HG02852 (cell line): ENCODE results near the gene BCL2.
A peak's percentile ranks its signal among the peaks of the same experiment; 100 is the strongest.

ENCODE experiments used
- ATAC-seq: cut with Tn5 transposase; IDR thresholded peaks from one replicate; pipeline ENCODE4 v1.9.1; 2021; ENCODE audit warnings: mild to moderate bottlenecking, moderate library complexity; ENCODE audit not compliant: unreplicated experiment

BCL2 gene

DNA sequence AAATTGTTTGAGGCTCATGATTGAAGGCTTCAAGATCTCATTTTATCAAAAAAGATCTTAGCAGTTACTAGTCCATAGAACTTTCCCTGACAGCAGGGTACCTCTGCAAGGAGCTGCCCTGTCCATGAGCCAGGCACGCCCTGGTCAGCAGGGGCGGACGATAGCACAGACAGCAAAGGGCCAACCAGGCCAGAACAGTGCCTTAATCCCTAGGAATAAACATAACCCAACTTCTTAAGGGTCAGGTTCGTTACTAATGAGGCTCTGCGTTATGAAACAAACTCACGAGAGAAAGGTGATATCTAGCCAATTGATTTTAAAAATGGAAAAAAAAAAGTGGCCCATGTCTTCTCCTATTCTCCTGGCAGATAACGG, 59.2 kb downstream of the BCL2 start:
- ATAC-seq, result no peak

DNA sequence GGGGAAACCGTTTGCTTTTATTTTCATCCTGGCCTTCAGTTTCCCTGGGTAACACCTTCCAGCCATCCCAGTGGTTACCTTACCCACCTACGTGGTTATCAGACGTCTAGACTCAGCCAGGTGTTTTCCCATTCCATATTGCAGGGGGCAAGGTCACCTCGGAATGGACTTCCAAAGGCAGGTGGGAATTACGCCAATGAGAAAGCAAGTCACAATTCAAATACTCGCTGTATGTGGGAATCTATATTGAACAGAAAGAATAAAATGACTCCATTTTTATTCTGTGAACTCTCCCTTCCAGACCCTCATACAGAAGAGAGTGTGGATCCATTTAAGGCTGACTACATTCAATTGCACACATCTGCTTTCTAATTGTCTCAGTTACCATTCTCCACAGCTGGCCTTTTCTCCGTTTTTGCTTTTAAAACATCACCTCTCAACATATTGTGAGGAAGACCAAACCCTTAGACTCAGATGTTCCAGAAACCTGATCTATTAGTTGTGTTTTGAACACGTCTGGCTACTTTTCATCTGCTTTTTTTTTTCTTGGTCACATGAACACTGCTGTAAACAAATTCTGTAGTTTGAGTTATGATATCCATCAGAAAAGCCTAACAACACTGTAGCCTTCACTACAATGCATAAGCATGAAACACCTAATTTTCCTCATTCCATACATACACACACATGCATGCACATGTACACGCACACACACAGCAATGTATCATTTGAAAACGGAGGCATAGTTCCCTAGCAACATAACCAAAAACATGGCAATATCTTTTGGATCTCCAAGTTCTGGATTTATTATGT, 59.8 kb downstream of the BCL2 start:
- ATAC-seq, result no peak

DNA sequence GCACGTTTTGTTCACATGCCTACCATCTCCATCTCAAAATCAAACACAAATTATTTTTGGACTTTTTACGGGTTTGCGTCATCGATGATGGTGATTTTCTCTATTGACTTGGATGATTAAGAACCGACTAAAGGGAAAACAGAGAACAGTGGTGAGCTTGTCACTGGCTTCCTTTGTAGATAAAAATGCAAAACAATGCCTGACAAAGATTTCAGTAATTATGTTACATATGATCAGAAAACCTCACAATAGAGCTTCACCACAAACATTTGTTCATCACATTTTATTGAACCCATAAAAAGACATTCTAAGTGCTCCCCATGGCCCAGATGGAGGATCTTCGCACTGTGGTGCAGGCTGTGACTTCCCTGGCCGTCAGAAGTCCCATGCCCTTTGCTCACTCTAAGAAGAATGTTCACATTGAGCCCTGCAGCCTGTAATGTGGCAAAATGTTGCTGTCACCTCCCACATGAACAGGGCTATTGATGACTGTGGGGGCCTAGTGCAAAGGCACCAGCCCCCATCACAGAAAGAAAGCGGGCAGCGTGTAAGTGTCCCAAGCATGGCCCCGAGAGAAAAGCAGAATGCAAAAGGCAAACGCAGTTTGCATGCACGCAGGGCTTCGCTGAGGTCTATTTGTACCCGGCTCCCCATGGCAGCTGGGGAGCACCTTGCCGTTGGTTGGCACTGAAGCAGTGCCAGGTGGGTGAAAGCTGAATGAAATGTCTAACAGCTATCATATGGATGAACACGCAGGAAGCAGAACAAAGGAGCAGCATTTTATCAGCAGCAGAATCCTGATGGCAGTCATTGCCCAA, 60.6 kb downstream of the BCL2 start:
- ATAC-seq, result no peak

DNA sequence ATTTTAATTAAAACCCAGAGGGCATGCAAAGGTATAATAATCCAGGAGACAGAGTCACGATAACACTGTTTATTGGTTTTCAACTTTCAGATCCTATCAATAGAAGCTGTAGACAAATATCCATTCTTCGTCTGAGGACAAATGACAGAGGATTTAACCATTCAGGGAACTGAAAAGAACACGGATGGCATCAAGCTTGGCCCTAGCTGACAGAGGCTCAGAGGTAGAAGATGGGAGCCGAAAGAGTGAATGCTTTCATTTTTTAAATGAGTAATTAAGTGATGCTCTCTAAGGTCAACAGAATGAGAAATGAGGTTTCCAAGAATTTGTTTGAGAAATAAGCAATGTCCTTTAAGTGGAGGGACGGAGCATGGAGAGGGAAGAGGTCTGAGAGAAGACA, 62.1 kb downstream of the BCL2 start:
- no peak for ATAC-seq

DNA sequence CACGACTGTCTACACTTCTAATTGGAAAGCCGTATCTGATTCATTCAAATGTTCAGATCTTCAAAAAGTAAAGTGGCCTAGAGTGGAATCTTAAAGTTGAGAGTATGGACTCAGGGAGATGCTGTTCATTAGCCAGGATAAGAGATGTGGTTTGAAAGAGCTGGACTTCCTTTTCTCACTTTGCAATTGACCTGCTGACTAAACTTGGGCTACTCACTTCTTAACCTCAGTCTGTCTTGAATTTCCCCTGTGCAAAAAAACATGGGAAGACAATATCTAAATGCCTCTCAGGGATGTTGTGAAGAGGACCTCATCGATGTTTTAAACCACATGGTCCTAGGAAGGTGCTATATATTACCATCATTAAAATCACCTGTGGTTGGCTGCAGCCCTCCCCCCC, 64.1 kb downstream of the BCL2 start:
- peak; percentile 59 for ATAC-seq

DNA sequence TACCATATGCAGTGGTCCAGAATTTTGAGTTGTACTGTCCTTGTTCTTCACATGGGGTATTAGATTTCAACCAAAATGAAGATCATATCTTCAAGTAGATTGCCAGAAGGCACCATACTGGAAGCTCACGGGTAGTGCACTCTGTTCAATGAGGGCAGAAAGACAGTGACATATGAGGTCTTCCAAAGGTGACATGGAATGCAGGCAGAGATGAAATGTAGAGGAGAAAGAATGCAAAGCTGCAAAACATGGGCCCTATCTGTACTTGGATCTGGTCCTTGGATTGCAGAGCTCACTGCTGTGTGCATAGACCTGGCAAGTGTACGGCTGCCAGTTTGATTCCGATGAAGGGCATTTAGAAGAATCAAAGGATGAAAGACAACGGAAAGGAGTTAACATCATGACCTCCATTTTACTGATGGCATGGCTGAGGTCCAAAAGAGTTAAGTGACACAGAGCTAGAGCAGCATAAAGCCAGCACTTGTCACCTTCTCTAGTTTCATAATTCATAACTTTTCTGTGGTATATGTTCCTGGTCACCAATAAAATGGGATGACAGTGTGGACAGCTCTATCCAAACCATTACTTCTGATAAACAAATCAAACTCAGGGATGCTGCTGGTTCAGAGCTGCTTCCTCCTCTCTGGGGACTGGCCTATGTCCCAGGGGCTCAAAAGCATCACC, 64.7 kb downstream of the BCL2 start:
- peak; percentile 9 for ATAC-seq

DNA sequence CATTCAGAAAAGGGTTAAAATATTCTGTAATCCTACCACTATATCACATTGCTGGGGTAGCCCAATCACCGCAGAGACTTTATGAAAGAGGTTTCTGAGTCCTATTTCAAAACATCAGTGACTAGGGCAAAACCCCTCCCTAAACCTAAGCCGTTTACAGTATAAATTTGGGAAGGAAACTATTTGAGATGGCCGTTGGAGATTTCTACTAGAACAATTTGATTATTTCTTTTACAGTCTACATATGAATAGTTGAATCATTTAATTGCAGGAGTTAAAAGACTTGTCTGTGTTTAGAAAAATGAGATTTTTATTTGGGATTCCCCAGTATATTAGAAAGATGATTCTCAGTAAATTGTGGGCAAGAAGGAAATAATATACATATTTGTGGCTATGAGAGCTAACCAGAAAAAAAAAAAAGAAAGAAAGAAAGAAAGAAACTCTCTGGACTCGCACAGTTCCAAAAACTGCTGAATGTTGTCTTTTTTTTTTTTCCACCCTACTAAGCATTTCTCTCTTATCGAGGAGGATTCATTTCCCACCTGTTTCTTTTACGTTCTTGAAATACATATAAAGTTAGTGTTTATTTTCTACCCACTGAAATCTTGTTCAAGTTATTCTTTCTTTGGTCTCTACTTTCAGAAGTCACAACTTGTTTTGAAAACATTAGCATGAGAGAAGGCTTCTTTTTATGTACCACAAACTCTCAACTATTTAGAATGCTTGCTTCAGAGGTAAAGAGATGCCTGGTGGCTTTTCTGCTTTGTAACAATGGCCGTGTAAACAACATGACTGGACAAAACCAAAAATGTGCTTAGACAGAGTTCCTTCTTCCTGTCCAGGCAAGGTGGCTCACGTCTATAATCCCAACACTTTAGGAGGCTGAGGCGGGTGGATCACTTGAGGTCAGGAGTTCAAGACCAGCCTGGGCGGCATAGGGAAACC, 65.9 kb downstream of the BCL2 start:
- ATAC-seq, result no peak

DNA sequence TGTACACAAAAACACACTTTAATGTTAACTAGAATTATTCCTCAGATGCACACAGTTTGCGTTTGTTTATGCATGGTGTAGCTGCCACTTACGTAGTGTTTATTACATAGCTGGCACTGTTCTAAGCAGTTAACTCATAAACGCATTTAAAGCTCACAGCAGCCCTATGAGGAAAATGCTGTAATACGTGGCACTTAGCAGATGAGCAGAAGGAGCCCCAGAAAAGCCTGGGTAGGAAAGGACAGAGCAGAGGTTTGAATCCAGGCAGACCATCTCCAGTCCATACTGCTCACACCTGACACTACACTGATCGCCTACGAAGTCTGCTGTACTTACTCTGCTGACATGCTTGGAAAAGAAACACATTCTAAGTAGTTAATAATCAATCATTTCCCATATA, 66.6 kb downstream of the BCL2 start:
- no peak for ATAC-seq

DNA sequence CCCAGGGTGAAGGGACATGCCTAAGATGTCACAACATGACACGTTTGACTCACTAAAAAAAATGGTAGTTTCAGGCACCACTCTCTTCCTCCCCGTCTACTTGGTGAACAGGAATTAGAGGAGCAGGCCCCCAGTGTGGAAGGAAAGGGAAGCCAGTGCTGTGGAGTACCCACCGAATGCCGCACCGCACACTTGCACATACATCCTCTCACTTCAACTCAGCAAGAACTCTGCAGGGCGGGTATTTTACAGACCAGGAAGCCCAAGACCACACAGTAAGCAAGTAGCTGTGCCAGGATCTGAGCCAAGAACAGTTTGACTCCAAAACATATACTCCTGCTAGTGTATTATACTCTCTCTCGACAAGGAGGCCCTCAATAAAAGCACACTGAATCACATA, 69.8 kb downstream of the BCL2 start:
- no peak for ATAC-seq

DNA sequence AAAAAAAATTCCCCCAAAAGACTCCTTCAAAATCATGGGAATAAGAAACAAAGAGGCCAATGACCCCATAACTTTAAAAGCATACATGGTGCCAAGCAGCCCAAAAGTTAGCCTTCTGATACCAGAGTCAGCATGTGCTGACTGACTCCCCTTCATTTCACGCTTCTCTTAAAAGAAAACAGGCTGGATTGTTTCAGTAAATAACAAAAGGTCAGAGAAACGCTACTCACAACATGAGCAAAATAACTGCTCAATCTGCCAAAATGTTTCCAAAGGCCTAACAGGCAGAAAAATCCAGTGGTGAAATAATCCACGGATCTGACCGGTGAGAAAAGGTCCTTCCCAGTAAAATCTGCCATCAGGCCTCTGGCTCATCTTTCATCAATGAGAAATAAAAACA, 71.6 kb downstream of the BCL2 start:
- no peak for ATAC-seq

DNA sequence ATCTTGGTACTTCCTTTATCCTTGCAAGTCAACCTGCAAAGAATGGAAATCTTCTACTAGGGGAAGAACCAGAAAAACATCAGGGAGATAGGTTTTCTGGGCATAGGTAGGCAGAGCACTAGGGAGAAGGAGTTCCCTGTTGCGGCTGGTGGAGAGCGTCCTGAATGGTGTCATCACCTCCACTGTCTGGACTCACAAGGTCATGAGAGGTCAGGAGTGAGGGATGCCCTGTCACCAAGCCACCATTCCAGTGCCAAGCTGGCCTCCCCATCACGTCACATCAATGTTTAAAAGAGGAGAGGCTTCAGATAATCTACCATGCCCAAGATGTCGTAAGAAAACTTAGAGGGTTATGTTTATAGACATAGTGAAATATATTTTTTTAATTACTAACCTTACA, 72.1 kb downstream of the BCL2 start:
- ATAC-seq, result no peak

DNA sequence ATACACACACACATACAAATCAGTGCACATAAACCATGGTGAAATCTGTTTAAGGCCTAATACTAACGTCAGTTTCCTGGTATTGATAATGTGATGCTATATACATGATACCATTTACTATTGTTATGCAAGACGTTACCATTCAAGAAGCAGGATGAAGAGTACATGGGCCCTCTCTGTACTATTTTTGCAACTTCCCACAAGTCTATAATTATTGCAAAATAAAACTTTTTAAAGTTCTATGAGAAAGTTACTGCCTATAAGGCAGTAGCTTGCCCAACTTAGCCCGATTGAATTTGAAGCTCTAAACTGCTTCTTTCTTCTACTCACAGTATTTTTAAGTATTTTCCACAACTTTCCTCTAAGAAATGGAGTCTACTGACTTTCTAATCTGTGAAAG, 74.0 kb downstream of the BCL2 start:
- no peak for ATAC-seq

DNA sequence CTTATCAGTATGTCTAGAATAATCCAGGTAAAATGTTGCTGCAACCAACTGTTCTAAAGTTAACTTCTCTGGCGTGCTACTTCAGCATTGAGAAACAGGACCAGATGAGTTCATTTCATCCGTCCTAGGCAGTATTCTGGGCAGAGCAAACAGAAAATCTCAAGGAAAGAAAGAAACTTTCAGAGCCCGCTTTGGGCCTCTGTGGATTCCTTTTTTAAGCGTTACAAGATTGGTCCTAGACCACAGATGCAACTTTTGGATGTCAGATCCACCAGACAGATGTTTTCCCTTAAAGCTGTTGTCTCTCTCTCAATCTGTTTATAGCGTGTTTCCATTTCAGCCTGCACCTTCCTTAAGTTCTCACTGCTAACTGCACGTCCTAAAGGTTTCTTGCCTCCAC, 75.0 kb downstream of the BCL2 start:
- no peak for ATAC-seq

DNA sequence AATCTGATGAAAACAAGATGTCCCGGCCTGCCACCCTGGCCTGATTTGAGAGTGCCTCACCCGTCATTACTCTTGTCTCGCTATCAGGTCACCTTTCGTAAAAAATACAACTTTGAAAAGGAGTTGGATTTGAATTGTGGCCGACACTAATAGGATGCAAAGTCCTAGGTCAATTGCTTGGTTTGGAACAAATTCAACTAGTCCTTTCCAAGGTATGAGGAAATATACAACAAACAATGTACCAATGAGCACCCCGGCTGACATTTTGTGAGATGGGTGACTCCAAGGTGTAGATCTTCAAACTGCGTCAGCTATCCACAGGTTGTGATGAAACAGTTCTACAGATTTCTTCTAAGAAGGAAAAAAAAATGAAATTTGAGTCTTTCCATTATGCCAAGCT, 77.8 kb downstream of the BCL2 start:
- no peak for ATAC-seq

DNA sequence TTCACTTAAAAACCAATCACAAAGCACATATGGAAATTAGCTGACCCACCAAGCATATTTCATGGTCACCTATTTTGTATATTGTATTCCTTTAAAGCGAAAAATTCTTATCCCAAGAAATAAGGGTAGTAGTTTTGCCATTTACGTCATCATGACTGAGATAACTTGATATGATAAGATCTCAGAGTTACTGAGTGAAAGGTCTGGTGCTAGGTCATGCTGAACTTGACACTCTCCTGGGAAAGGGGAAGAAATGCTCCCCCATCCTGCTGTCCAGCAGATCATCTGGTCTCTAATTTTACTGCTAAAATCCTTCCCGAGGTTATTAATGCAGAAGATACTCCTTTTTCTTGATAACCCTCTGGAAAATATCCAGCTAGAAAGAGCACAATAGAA, 78.3 kb downstream of the BCL2 start:
- no peak for ATAC-seq

DNA sequence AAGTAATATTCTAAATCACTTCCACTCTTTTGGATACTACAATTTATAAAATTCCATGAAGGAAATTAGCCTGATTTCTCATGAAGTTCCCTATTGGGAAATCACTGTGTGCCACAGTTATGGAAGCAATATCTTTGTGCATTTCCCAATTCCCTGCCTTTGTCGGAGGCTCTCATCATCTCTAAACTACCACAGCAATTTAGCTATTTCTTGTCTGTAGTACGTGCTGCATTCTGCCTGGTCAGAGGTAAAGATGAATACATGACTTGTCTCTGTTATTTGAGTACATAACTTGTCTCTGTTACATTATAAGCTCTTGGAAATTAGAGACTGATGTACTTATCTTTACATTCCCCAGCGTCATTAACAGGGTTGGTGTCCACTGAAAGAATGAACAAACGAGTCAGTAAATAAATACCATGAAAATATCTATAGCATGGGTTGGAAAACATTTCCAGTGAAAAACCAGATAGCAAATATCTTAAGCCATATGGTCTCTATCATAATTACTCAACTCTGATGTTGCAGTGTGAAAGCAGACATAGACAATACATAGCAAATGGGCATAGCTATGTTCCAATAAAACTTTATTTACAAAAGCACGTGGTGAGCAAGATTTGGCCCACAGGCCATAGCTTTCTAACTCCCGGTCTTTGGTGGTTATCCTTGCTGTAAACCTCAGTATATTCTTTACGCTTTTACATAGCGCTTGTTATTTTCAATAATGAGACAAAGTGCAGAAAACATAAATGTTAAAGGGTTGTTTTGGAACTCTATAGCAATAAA, 78.8 kb downstream of the BCL2 start:
- ATAC-seq, result no peak

DNA sequence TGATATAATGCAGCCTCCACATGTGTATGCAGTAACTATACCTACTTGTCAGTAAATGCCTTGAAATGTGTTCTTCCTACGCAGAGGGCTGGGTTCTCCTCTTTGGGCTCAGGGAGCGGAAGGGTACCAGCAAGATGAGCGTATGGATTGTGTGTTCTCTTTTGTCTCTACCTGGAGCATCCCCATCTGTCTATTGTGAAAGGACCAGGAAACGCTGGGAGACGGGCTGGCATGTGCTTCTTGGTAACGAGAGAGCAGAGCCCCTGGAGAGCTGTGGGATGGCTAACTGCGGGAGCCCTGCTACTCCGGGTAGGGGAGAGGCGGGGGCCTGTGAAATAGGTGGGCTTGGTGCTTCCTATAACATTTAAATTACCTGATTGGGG, 80.9 kb downstream of the BCL2 start:
- ATAC-seq, result no peak

DNA sequence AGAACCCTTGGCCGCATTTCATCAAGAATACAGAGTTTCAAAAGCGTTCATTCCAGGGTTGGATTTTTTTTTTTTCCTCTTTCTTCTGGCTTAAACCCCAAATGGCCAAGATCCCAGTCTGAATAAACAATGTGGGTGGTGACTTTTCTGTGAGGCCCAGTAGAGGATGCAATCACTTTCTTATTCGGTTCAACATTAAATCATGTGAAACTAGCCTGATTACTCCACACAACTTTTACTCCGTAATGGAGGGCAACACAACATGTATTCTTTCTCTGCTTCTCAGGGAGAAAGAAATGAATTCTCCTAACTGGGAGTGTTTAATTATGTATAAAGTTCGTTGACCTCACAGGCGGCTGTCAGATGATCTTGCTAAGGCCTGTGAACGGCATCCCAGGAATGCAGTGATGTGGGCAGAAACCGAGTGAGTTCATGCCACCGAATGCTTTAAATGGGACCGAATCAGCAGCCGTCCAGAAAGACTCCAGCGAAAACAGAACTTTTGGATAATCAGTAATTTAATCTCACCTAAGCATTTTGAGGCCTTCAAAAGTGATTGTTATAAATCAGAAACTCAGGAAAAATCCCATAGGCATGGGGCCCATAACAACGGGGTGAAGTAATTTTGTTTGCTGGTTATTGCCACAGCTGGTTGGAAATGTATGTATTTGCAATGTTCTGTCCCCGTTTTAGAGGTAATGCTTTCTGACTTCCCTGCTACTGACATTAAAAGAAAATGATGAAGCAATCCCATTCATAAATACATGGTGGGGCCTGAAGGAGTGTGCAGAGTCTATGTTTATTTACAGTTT, 81.5 kb downstream of the BCL2 start:
- no peak for ATAC-seq
